GM13977 (cell line): ENCODE results near the gene MRPL48.

Experiments used
- DNase-seq: peaks from one replicate; pipeline ENCODE4 v3.0.0; 2012; ENCODE audit warnings: low spot score
- CTCF ChIP-seq: IDR thresholded peaks from 2 replicates; pipeline ENCODE4 v1.5.1; 2012; ENCODE audit warnings: mild to moderate bottlenecking, control low read depth; ENCODE audit not compliant: insufficient read depth; ENCODE audit errors: extremely low read depth, missing control alignments
- in situ Hi-C: fragments of 300-500 bp; cut with MboI; formaldehyde crosslinking; loops from one replicate; pipeline ENCODE4 v1.12.0; 2022; ENCODE audit warnings: low sequenced_read_pairs, low pct_unique_long_range_greater_than_20kb, mixed read lengths, inconsistent platforms; ENCODE audit not compliant: unreplicated experiment

The MRPL48 gene

GRCh38 chr11:73787051-73787642 lies 527 bp upstream of the MRPL48 start:
- in situ Hi-C loops: no loop called here
- DNase-seq: no peak
- no peak for TF ChIP-seq CTCF

GRCh38 chr11:73789279-73789670 lies 1.6 kb downstream of the MRPL48 start:
- no peak for TF ChIP-seq CTCF
- in situ Hi-C loops: no loop called here
- no peak for DNase-seq

- in situ Hi-C loops: no loop called here
These were observed 4.9 kb downstream of the MRPL48 start for GRCh38 chr11:73792584-73792983.

GRCh38 chr11:73795925-73796632 lies 8.4 kb downstream of the MRPL48 start:
- no peak for TF ChIP-seq CTCF
- in situ Hi-C loops: no loop called here
- DNase-seq: no peak

More at GRCh38 chr11:73792584-73792983, 4.9 kb downstream of the MRPL48 start:
- no peak for TF ChIP-seq CTCF
- DNase-seq: no peak

- TF ChIP-seq CTCF: no peak
- in situ Hi-C loops: no loop called here
- DNase-seq: no peak
These were observed 9.8 kb downstream of the MRPL48 start for GRCh38 chr11:73797457-73797856.

GRCh38 chr11:73800276-73800806 lies 12.7 kb downstream of the MRPL48 start:
- no peak for DNase-seq
- in situ Hi-C loops: no loop called here
- no peak for TF ChIP-seq CTCF
